H1 (cell line): ENCODE data around the gene GRM8. TPM values are rescaled to one million over a fixed set of nuclear protein-coding genes. Genes with fewer than 3 reads are reported as not detected.

ENCODE experiments used
- CTCF ChIA-PET: fragments of 300-600 bp; sonication (Branson Sonifier 250); formaldehyde crosslinking; loops from one replicate; lab custom pipeline; 2021; ENCODE audit not compliant: partially characterized antibody; lab: Charles Lee
- POLR2A ChIA-PET: fragments of 300-600 bp; sonication (Branson Sonifier 250); formaldehyde crosslinking; loops from one replicate; lab custom pipeline; 2021; ENCODE audit warnings: inconsistent platforms; ENCODE audit not compliant: partially characterized antibody; lab: Charles Lee
- DNase-seq, 2 experiments: peaks; one replicate each; pipeline versions ENCODE4 v3.0.0 to v3.0.0-alpha.2; 2010 to 2022; ENCODE audit warnings: low spot score in 2 of 2, low read depth in 1 of 2, mixed read lengths in 1 of 2
- FAIRE-seq: peaks from 2 replicates; lab custom pipeline; 2011; peaks lifted over from hg19 to GRCh38; lab: Jason Lieb, UNC
- H2AFZ ChIP-seq: 2 replicates; pipeline ENCODE4 v1.8.1; 2012; ENCODE audit warnings: low read length, inconsistent platforms
- H2AK5ac ChIP-seq: 2 replicates; pipeline ENCODE4 v1.6.1; 2013; ENCODE audit warnings: low read depth, low read length
- H2BK120ac ChIP-seq: replicated peaks from 2 replicates; pipeline ENCODE3; 2013; ENCODE audit warnings: low read depth, low read length, inconsistent platforms
- H2BK12ac ChIP-seq: 2 replicates; pipeline ENCODE4 v1.6.1; 2013; ENCODE audit warnings: low read depth, low read length
- H2BK15ac ChIP-seq: 2 replicates; pipeline ENCODE4 v1.6.1; 2013; ENCODE audit warnings: low read length
- H2BK20ac ChIP-seq: 2 replicates; pipeline ENCODE4 v1.6.1; 2013; ENCODE audit warnings: low read length
- H2BK5ac ChIP-seq: 2 replicates; pipeline ENCODE4 v1.6.1; 2013; ENCODE audit warnings: low read depth, low read length
- H3K14ac ChIP-seq: 2 replicates; pipeline ENCODE4 v1.6.1; 2013; ENCODE audit warnings: inconsistent platforms; ENCODE audit not compliant: insufficient read length
- H3K18ac ChIP-seq: 2 replicates; pipeline ENCODE4 v1.6.1; 2013; ENCODE audit warnings: low read length; ENCODE audit errors: extremely low read depth
- H3K23ac ChIP-seq: 2 replicates; pipeline ENCODE4 v1.6.1; 2013; ENCODE audit warnings: inconsistent platforms; ENCODE audit not compliant: insufficient read length
- H3K23me2 ChIP-seq: 2 replicates; pipeline ENCODE4 v1.6.1; 2013; ENCODE audit warnings: low read depth, low read length
- H3K27ac ChIP-seq: 2 replicates; pipeline ENCODE4 v1.6.1; 2011; ENCODE audit warnings: low read depth, low read length, inconsistent platforms
- H3K27me3 ChIP-seq, 4 experiments: replicated peaks in 1 of 4; 1 replicate in 1 of 4; 2 replicates in 3 of 4; pipeline versions ENCODE4 v1.6.1 to v1.8.1; 2011 to 2013; ENCODE audit warnings: low read length in 3 of 4, mild to moderate bottlenecking in 3 of 4, inconsistent platforms in 2 of 4, mixed read lengths in 2 of 4, moderate library complexity in 1 of 4; ENCODE audit not compliant: control insufficient read depth in 3 of 4, insufficient read depth in 3 of 4; ENCODE audit errors: extremely low read depth in 1 of 4
- H3K36me3 ChIP-seq, 4 experiments: 2 replicates each; pipeline versions ENCODE4 v1.6.1 to v1.8.1; 2011 to 2013; ENCODE audit warnings: mild to moderate bottlenecking in 4 of 4, low read length in 3 of 4, moderate library complexity in 2 of 4, control low read depth in 1 of 4, inconsistent platforms in 1 of 4; ENCODE audit not compliant: insufficient read depth in 4 of 4, control insufficient read depth in 2 of 4
- H3K4ac ChIP-seq: replicated peaks from 2 replicates; pipeline ENCODE3; 2013; ENCODE audit warnings: low read length, low read depth, mixed read lengths, inconsistent platforms; ENCODE audit not compliant: insufficient read length
- H3K4me1 ChIP-seq, 4 experiments: replicated peaks in 1 of 4; 1 replicate in 1 of 4; 2 replicates in 3 of 4; pipeline versions ENCODE4 v1.6.1 to v1.8.1; 2011 to 2013; ENCODE audit warnings: low read length in 3 of 4, inconsistent platforms in 2 of 4, mixed read lengths in 1 of 4; ENCODE audit not compliant: insufficient read depth in 4 of 4, control insufficient read depth in 3 of 4
- H3K4me2 ChIP-seq, 2 experiments: 2 replicates each; pipeline versions ENCODE4 v1.6.1 to v1.8.1; 2011 to 2013; ENCODE audit warnings: low read depth in 2 of 2, low read length in 2 of 2, control low read depth in 1 of 2, inconsistent platforms in 1 of 2, mild to moderate bottlenecking in 1 of 2; ENCODE audit not compliant: insufficient read depth in 1 of 2
- H3K4me3 ChIP-seq, 4 experiments: fragments of 200-600, 300-600 bp in 1 of 4; sonication (generic), shearing (Covaris generic), sonication (Bioruptor Twin) in 1 of 4; 2 replicates each; pipeline versions ENCODE4 v1.5.1 to v1.8.1; 2011 to 2016; ENCODE audit warnings: low read length in 4 of 4, low read depth in 3 of 4, control low read depth in 2 of 4, inconsistent platforms in 2 of 4, mild to moderate bottlenecking in 2 of 4, mixed read lengths in 1 of 4, moderate library complexity in 1 of 4; ENCODE audit not compliant: insufficient read depth in 2 of 4; ENCODE audit errors: extremely low read depth in 1 of 4
- H3K56ac ChIP-seq: replicated peaks from 2 replicates; pipeline ENCODE3; 2013; ENCODE audit warnings: low read depth, mild to moderate bottlenecking, mixed read lengths, low read length, inconsistent platforms; ENCODE audit not compliant: insufficient read length
- H3K79me1 ChIP-seq: 2 replicates; pipeline ENCODE4 v1.6.1; 2013; ENCODE audit warnings: low read depth, low read length, control low read depth
- H3K79me2 ChIP-seq, 2 experiments: 2 replicates each; pipeline versions ENCODE4 v1.6.1 to v1.8.1; 2012 to 2013; ENCODE audit warnings: low read length in 2 of 2, mild to moderate bottlenecking in 2 of 2, inconsistent platforms in 1 of 2; ENCODE audit not compliant: insufficient read depth in 2 of 2, control insufficient read depth in 1 of 2
- H3K9ac ChIP-seq, 4 experiments: replicated peaks in 1 of 4; 1 replicate in 1 of 4; 2 replicates in 3 of 4; pipeline versions ENCODE4 v1.6.1 to v1.8.1; 2011 to 2013; ENCODE audit warnings: low read depth in 3 of 4, low read length in 3 of 4, control low read depth in 2 of 4, mild to moderate bottlenecking in 2 of 4, moderate library complexity in 2 of 4, inconsistent platforms in 1 of 4; ENCODE audit errors: extremely low read depth in 1 of 4
- H3K9me3 ChIP-seq, 2 experiments: 2 replicates each; pipeline versions ENCODE4 v1.6.1 to v1.8.1; 2012 to 2013; ENCODE audit warnings: mild to moderate bottlenecking in 2 of 2, moderate library complexity in 2 of 2, control low read depth in 1 of 2, inconsistent platforms in 1 of 2, low read depth in 1 of 2, low read length in 1 of 2, mixed read lengths in 1 of 2; ENCODE audit not compliant: insufficient read depth in 2 of 2
- H4K20me1 ChIP-seq, 2 experiments: replicated peaks in 1 of 2; 2 replicates each; pipeline versions ENCODE3 to v1.8.1; 2011 to 2013; ENCODE audit warnings: inconsistent platforms in 2 of 2, low read length in 2 of 2, mild to moderate bottlenecking in 1 of 2; ENCODE audit not compliant: insufficient read depth in 2 of 2, control insufficient read depth in 1 of 2
- H4K5ac ChIP-seq: 2 replicates; pipeline ENCODE4 v1.6.1; 2013; ENCODE audit warnings: low read length, low read depth, mixed read lengths, inconsistent platforms; ENCODE audit not compliant: insufficient read length
- H4K8ac ChIP-seq: 2 replicates; pipeline ENCODE4 v1.8.0; 2013; ENCODE audit warnings: mild to moderate bottlenecking, moderate library complexity, low read length, inconsistent platforms; ENCODE audit not compliant: insufficient read depth; ENCODE audit errors: extremely low read depth
- H4K91ac ChIP-seq: replicated peaks from 2 replicates; pipeline ENCODE3; 2013; ENCODE audit warnings: low read length, mixed read lengths, inconsistent platforms; ENCODE audit not compliant: insufficient read length
- CEBPB ChIP-seq: IDR thresholded peaks from 2 replicates; pipeline ENCODE4 v1.6.1; 2012; ENCODE audit warnings: low read depth, low read length
- E2F6 ChIP-seq: IDR thresholded peaks from 2 replicates; pipeline ENCODE4 v1.6.1; 2012; ENCODE audit warnings: inconsistent platforms
- EP300 ChIP-seq, 2 experiments: IDR thresholded peaks; 1 replicate in 1 of 2; 2 replicates in 1 of 2; pipeline ENCODE4 v1.6.1; 2011 to 2012; ENCODE audit warnings: low read depth in 2 of 2, low read length in 2 of 2, mild to moderate bottlenecking in 2 of 2, borderline replicate concordance in 1 of 2, inconsistent platforms in 1 of 2, moderate library complexity in 1 of 2
- RFX5 ChIP-seq: IDR thresholded peaks from 2 replicates; pipeline ENCODE4 v1.6.1; 2011; ENCODE audit warnings: low read depth, low read length, improper control_type of control experiment, borderline replicate concordance
- RXRA ChIP-seq: IDR thresholded peaks from 2 replicates; pipeline ENCODE4 v1.6.1; 2011; ENCODE audit warnings: low read depth, mild to moderate bottlenecking, low read length, moderate library complexity; ENCODE audit not compliant: insufficient read depth
- SP1 ChIP-seq: IDR thresholded peaks from 2 replicates; pipeline ENCODE4 v1.6.1; 2011; ENCODE audit warnings: low read depth, low read length
- SRF ChIP-seq: IDR thresholded peaks from 2 replicates; pipeline ENCODE4 v1.6.1; 2011; ENCODE audit warnings: mild to moderate bottlenecking, low read depth, low read length, moderate library complexity
- TAF1 ChIP-seq: IDR thresholded peaks from 2 replicates; pipeline ENCODE4 v1.6.1; 2011; ENCODE audit warnings: mild to moderate bottlenecking, low read depth, low read length
- USF2 ChIP-seq: IDR thresholded peaks from 2 replicates; pipeline ENCODE4 v1.6.1; 2011; ENCODE audit warnings: low read length, improper control_type of control experiment
- WGBS, 2 experiments: shearing (Covaris generic) in 1 of 2; methylation state at CpG; one replicate each; pipeline versions ENCODE4 v1.1.6 to v1.1.7; 2013 to 2015; ENCODE audit warnings: low lambda C conversion rate in 2 of 2, mixed read lengths in 2 of 2, inconsistent platforms in 1 of 2, low coverage in 1 of 2, missing lambda C conversion rate in 1 of 2; ENCODE audit not compliant: insufficient replicate concordance in 2 of 2, insufficient coverage in 1 of 2, insufficient read length in 1 of 2; ENCODE audit errors: extremely low coverage in 1 of 2, missing lambda C conversion rate in 1 of 2; 5-methylcytosine and 5-hydroxymethylcytosine counted together
- polyA plus RNA-seq, 7 experiments: library from polyadenylated mRNA; depleted of rRNA in 3 of 7; stranded (reverse) in 5 of 7; unstranded in 2 of 7; fragments of >200 nt in 5 of 7; fragments of 200-250 nt in 2 of 7; gene quantifications; 1 replicate in 5 of 7; 2 replicates in 1 of 7; 4 replicates in 1 of 7; pipeline versions ENCODE4 v1.2.1 to v1.2.3, GENCODE V29; 2011 to 2013; ENCODE audit warnings: missing spikeins in 2 of 7, mixed read lengths in 2 of 7
- total RNA-seq: library from RNA; stranded (reverse); fragmentation: NEBNext Ultra II Directional; extraction: Animal tissue kit (Norgen Biotek cat#: 25700); gene quantifications from 2 replicates; pipeline ENCODE4 v1.2.1, GENCODE V29; 2021

GRM8 gene
- total and polyA plus RNA-seq, 2 of the 8 experiments (the other 6 are each of a cell fraction or from before 2014, with no cell fraction given): 2.6 to 2.8 TPM

GRCh38 chr7:126720232-126720631 is 532.5 kb downstream of the GRM8 start:
- Histone ChIP-seq H2BK15ac (no peak overlapping the region), H3K56ac (no peak overlapping the region), H3K79me1 (no peaks in the 10 kb centered on the region), H3K4me1 (peaks cover 0 to 6% (median 1%) of the 10 kb centered on the region in 4 experiments; a peak in 3 of 7 replicates), H2AK5ac (no peak overlapping the region), H2BK12ac (no peak overlapping the region), H4K5ac (no peak overlapping the region), H4K91ac (no peak overlapping the region), H3K18ac (no peak overlapping the region), H3K4me3 (no peak overlapping the region), H3K9ac (no peak overlapping the region), H3K27ac (no peak overlapping the region), H2AFZ (no peak overlapping the region), H2BK20ac (no peak overlapping the region), H3K36me3 (no peaks in the 10 kb centered on the region), H3K14ac (no peak overlapping the region), H3K27me3 (no peaks in the 10 kb centered on the region), H2BK5ac (no peak overlapping the region), H2BK120ac (no peak overlapping the region), H3K4me2 (no peak overlapping the region), H3K23ac (no peak overlapping the region), H3K79me2 (no peaks in the 10 kb centered on the region), H4K8ac (no peak overlapping the region), H3K23me2 (no peaks in the 10 kb centered on the region), H4K20me1 (no peaks in the 10 kb centered on the region), H3K9me3 (no peaks in the 10 kb centered on the region), H3K4ac (no peak overlapping the region)
- CTCF ChIA-PET: interaction anchor here (0.6 to 0.7 kb wide), 2 partner anchors 69 to 82 kb away, joined by 3 to 4 read pairs; no protein-coding TSS in a partner anchor
- DNase-seq (no peak), FAIRE-seq (no peak)
- TF ChIP-seq TAF1: no peak
- no peak for TF ChIP-seq CEBPB
- no peak for TF ChIP-seq USF2
- no peak for TF ChIP-seq EP300 (IDR thresholded peaks at IDR 0.05; ENCODE audit: borderline replicate concordance in 1 of 2, low read depth in 2 of 2, low read length in 2 of 2)
- no peak for TF ChIP-seq SP1
- TF ChIP-seq SRF: no peak
- TF ChIP-seq RFX5: no peak
- no peak for TF ChIP-seq E2F6
- TF ChIP-seq RXRA: no peak
- POLR2A ChIA-PET: no interaction called here
- 80% methylated on average over 2 of the region's 2 CpGs; no CpG with 5 or more reads in 1 of the 2 experiments for WGBS, 2 experiments
